Measurements from ENCODE around the gene GALNTL6. TPM values are rescaled to one million over a fixed set of nuclear protein-coding genes. Genes with fewer than 3 reads are reported as not detected.

The GALNTL6 gene
- total RNA-seq, 1 experiment from 2014 or later: not detected

DNA sequence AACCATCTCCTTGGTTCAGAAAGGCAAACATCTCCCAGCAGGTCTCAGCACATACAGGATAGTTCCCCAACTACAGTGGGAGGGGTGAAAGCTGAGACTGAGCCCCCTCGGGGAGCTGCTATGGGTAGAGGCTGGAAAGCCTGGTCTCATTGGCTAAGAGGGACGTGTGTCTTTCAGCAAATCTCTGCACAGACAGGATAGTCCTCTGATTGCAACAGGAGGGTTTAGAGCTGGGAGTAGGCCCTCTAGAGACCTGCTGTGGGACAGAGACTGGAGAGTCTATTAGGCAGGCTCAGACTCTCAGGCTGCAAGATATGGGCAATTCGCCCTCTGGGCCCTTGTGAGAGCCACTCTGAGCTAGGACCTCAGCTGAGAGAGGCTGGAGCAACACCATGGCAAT, 1083.8 kb downstream of the GALNTL6 start:
- Histone ChIP-seq H2BK12ac (ENCODE audit: insufficient read length, low read depth, low read length) (no peak overlapping the region), H3K14ac (ENCODE audit: insufficient read depth, low read length) (no peak overlapping the region), H3K18ac (ENCODE audit: insufficient read length, low read depth, low read length) (no peak overlapping the region), H2BK120ac (ENCODE audit: low read depth, low read length, poor library complexity, severe bottlenecking) (no peak overlapping the region), H3K27me3 (ENCODE audit: insufficient read depth, low read length) (no peaks in the 10 kb centered on the region), H3K4ac (ENCODE audit: low read depth, low read length) (no peak overlapping the region), H3K23ac (ENCODE audit: insufficient read length, low read depth, low read length) (no peak overlapping the region), H3K9me3 (ENCODE audit: control insufficient read depth, low read depth, low read length) (no peaks in the 10 kb centered on the region), H2AFZ (ENCODE audit: low read length) (no peak overlapping the region), H2BK20ac (ENCODE audit: low read depth, low read length, poor library complexity, severe bottlenecking) (no peak overlapping the region), H4K20me1 (ENCODE audit: control insufficient read depth, insufficient read depth, insufficient read length) (no peaks in the 10 kb centered on the region), H2BK15ac (ENCODE audit: low read depth, low read length) (no peak overlapping the region), H4K8ac (replicated peaks; ENCODE audit: insufficient read length, low read depth, low read length) (no peak overlapping the region), H3K27ac (ENCODE audit: insufficient read length, low read depth, low read length) (no peak overlapping the region), H3K9ac (ENCODE audit: extremely low read depth, insufficient read length, low read length) (no peak overlapping the region), H4K91ac (ENCODE audit: insufficient read length, low read depth, low read length) (no peak overlapping the region), H3K23me2 (ENCODE audit: insufficient read length, low read depth, low read length, poor library complexity, severe bottlenecking) (no peaks in the 10 kb centered on the region), H3K4me2 (ENCODE audit: insufficient read depth, insufficient read length, low read length) (no peak overlapping the region), H3K79me1 (ENCODE audit: insufficient read depth, low read depth, low read length, poor library complexity, severe bottlenecking) (no peaks in the 10 kb centered on the region), H2AK5ac (ENCODE audit: insufficient read length, low read length) (no peak overlapping the region), H3K56ac (ENCODE audit: insufficient read length, low read depth, low read length) (no peak overlapping the region), H3K79me2 (ENCODE audit: insufficient read depth, low read length) (no peaks in the 10 kb centered on the region), H2BK5ac (ENCODE audit: insufficient read length, low read length) (no peak overlapping the region), H3T11ph (ENCODE audit: low read length) (no peak overlapping the region), H3K4me1 (ENCODE audit: insufficient read depth, low read length) (no peaks in the 10 kb centered on the region), H4K5ac (ENCODE audit: insufficient read length, low read depth, low read length) (no peak overlapping the region)
- TF ChIP-seq, protein P1, sequence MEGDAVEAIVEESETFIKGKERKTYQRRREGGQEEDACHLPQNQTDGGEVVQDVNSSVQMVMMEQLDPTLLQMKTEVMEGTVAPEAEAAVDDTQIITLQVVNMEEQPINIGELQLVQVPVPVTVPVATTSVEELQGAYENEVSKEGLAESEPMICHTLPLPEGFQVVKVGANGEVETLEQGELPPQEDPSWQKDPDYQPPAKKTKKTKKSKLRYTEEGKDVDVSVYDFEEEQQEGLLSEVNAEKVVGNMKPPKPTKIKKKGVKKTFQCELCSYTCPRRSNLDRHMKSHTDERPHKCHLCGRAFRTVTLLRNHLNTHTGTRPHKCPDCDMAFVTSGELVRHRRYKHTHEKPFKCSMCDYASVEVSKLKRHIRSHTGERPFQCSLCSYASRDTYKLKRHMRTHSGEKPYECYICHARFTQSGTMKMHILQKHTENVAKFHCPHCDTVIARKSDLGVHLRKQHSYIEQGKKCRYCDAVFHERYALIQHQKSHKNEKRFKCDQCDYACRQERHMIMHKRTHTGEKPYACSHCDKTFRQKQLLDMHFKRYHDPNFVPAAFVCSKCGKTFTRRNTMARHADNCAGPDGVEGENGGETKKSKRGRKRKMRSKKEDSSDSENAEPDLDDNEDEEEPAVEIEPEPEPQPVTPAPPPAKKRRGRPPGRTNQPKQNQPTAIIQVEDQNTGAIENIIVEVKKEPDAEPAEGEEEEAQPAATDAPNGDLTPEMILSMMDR (conservative IDR thresholded peaks at IDR 0.05): no peak
- no peak for DNase-seq
- Mint-ChIP-seq H3K4me3 (no peak overlapping the region), H3K4me1 (peaks cover 0 to 2% of the 10 kb centered on the region in 2 experiments; a peak in 1 of 4 replicates), H3K27me3 (ENCODE audit: low read depth) (no peaks in the 10 kb centered on the region), H3K9me3 (peaks cover 2 to 3% of the 10 kb centered on the region in 2 experiments; a peak in 3 of 5 replicates), H3K27ac (no peak overlapping the region), H3K36me3 (ENCODE audit: insufficient read depth in 1 of 3, low read depth in 3 of 3) (no peaks in the 10 kb centered on the region; a peak in 1 of 7 replicates)
- no CpG with 5 or more reads among the region's 3 CpGs for WGBS (ENCODE audit: extremely low coverage, insufficient read length, low lambda C conversion rate)
